A549 (cell line): ENCODE measurements around the gene TRABD. TPM values are rescaled to one million over a fixed set of nuclear protein-coding genes. Genes with fewer than 3 reads are reported as not detected.

Experiments used
- ATAC-seq, 2 experiments: fragments of 200-7000 bp in 1 of 2; fragments of >200 bp in 1 of 2; cut with Nextera tagmentation in 1 of 2; cut with Tn5 transposase in 1 of 2; 3 replicates each; pipeline versions ENCODE4 v1.8.0 to v1.9.1; 2018 to 2020; ENCODE audit warnings: mild to moderate bottlenecking in 1 of 2, moderate library complexity in 1 of 2
- CTCF ChIA-PET: fragments of 300-600 bp; sonication (Branson Sonifier 250); formaldehyde crosslinking; extraction: SDS; loops from one replicate; lab custom pipeline; 2021; ENCODE audit warnings: antibody characterized with exemption, inconsistent platforms; lab: Yijun Ruan, JAX
- POLR2A ChIA-PET: fragments of 350-600 bp; formaldehyde crosslinking; extraction: SDS; loops from one replicate; lab custom pipeline; 2021; ENCODE audit warnings: antibody characterized with exemption, inconsistent platforms; lab: Yijun Ruan, JAX
- DNase-seq, 2 experiments: peaks; one replicate each; pipeline versions ENCODE4 v3.0.0 to v3.0.0-alpha.2; 2011 to 2016; ENCODE audit warnings: low read depth in 1 of 2, low spot score in 1 of 2
- FAIRE-seq: peaks from 2 replicates; lab custom pipeline; 2011; peaks lifted over from hg19 to GRCh38; lab: Jason Lieb, UNC
- H3K27ac ChIP-seq, 2 experiments: fragments of >200 bp; sonication (Bioruptor Twin); formaldehyde crosslinking; 3 replicates each; pipeline ENCODE4 v1.5.1; 2016 to 2017
- H3K4me1 ChIP-seq: fragments of >200 bp; sonication (Bioruptor Twin); formaldehyde crosslinking; 3 replicates; pipeline ENCODE4 v1.6.1; 2016
- H3K4me2 ChIP-seq: fragments of >200 bp; sonication (Bioruptor Twin); formaldehyde crosslinking; 3 replicates; pipeline ENCODE4 v1.6.1; 2016
- H3K4me3 ChIP-seq: fragments of >200 bp; sonication (Bioruptor Twin); formaldehyde crosslinking; 3 replicates; pipeline ENCODE4 v1.5.1; 2016
- H3K9me3 ChIP-seq: fragments of >200 bp; sonication (Bioruptor Twin); formaldehyde crosslinking; 3 replicates; pipeline ENCODE4 v1.6.1; 2016
- CBX8 ChIP-seq: fragments of 200-600 bp; sonication (generic); IDR thresholded peaks from 2 replicates; pipeline ENCODE4 v1.6.1; 2016
- CHD2 ChIP-seq: fragments of 150-350 bp; IDR thresholded peaks from 2 replicates; pipeline ENCODE4 v1.6.1; 2014; ENCODE audit warnings: low read length; ENCODE audit not compliant: partially characterized antibody
- CHD4 ChIP-seq: fragments of 200-600 bp; sonication (generic); IDR thresholded peaks from 2 replicates; pipeline ENCODE4 v1.6.1; 2016; ENCODE audit warnings: antibody characterized with exemption, mild to moderate bottlenecking, borderline replicate concordance
- EHMT2 ChIP-seq: fragments of 200-600 bp; sonication (generic); IDR thresholded peaks from 2 replicates; pipeline ENCODE4 v1.6.1; 2016; ENCODE audit warnings: antibody characterized with exemption, low read depth, mild to moderate bottlenecking, moderate library complexity
- ELK1 ChIP-seq: fragments of 150-350 bp; IDR thresholded peaks from 2 replicates; pipeline ENCODE4 v1.6.1; 2014; ENCODE audit warnings: low read depth, mild to moderate bottlenecking, low read length
- EP300 ChIP-seq, 2 experiments: fragments of >200 bp; sonication (Bioruptor Twin); formaldehyde crosslinking; IDR thresholded peaks; 2 replicates in 1 of 2; 3 replicates in 1 of 2; pipeline ENCODE4 v1.6.1; 2016 to 2017
- FOSB ChIP-seq: fragments of 250-450 bp; sonication (Bioruptor Pico); IDR thresholded peaks from 2 replicates; pipeline ENCODE4 v1.5.0; 2020; ENCODE audit warnings: mild to moderate bottlenecking, moderate library complexity
- FOXS1 ChIP-seq: fragments of 250-450 bp; sonication (Bioruptor Pico); IDR thresholded peaks from 2 replicates; pipeline ENCODE4 v1.5.0; 2020; ENCODE audit warnings: mild to moderate bottlenecking, moderate library complexity
- GATA3 ChIP-seq: IDR thresholded peaks from 2 replicates; pipeline ENCODE4 v1.6.1; 2012; ENCODE audit warnings: borderline replicate concordance
- HDAC2 ChIP-seq: fragments of 200-600 bp; sonication (generic); IDR thresholded peaks from 2 replicates; pipeline ENCODE4 v1.6.1; 2016
- HOXA7 ChIP-seq: fragments of 250-450 bp; sonication (Bioruptor Pico); IDR thresholded peaks from 2 replicates; pipeline ENCODE4 v1.5.0; 2020; ENCODE audit warnings: mild to moderate bottlenecking, moderate library complexity
- JUN ChIP-seq, 2 experiments: fragments of >200 bp; sonication (Bioruptor Twin); formaldehyde crosslinking; IDR thresholded peaks; 2 replicates in 1 of 2; 3 replicates in 1 of 2; pipeline ENCODE4 v1.6.1; 2016 to 2017
- JUNB ChIP-seq: fragments of >200 bp; sonication (Bioruptor Twin); formaldehyde crosslinking; IDR thresholded peaks from 2 replicates; pipeline ENCODE4 v1.6.1; 2016
- MAFK ChIP-seq: fragments of 450-650 bp; IDR thresholded peaks from 2 replicates; pipeline ENCODE4 v1.6.1; 2014; ENCODE audit not compliant: partially characterized antibody
- MAZ ChIP-seq: fragments of 150-350 bp; IDR thresholded peaks from 2 replicates; pipeline ENCODE4 v1.6.1; 2014; ENCODE audit warnings: antibody characterized with exemption, low read depth, low read length, borderline replicate concordance
- MYC ChIP-seq: IDR thresholded peaks from 2 replicates; pipeline ENCODE4 v1.6.1; 2012; ENCODE audit warnings: mild to moderate bottlenecking, inconsistent platforms, low read length, improper control_type of control experiment, borderline replicate concordance
- NFE2L2 ChIP-seq: fragments of 150-350 bp; conservative IDR thresholded peaks from 2 replicates; pipeline ENCODE4 v1.6.1; 2014; ENCODE audit warnings: low read length
- NPAS2 ChIP-seq: fragments of 250-450 bp; sonication (Bioruptor Pico); IDR thresholded peaks from 2 replicates; pipeline ENCODE4 v1.8.0; 2022; ENCODE audit warnings: mild to moderate bottlenecking, moderate library complexity, borderline replicate concordance
- PBX3 ChIP-seq: IDR thresholded peaks from 2 replicates; pipeline ENCODE4 v1.6.1; 2012
- PHF8 ChIP-seq: fragments of 200-600 bp; sonication (generic); IDR thresholded peaks from 2 replicates; pipeline ENCODE4 v1.6.1; 2016; ENCODE audit warnings: low read depth, mild to moderate bottlenecking, antibody characterized with exemption, moderate library complexity, borderline replicate concordance
- POLR2A ChIP-seq: IDR thresholded peaks from 2 replicates; pipeline ENCODE4 v1.6.1; 2012; ENCODE audit warnings: mild to moderate bottlenecking, low read length
- POLR2AphosphoS2 ChIP-seq: conservative IDR thresholded peaks from 2 replicates; pipeline ENCODE4 v1.6.1; 2012; ENCODE audit warnings: low read length, improper control_type of control experiment, inconsistent platforms
- RAD21 ChIP-seq, 2 experiments: fragments of >200 bp in 1 of 2; sonication (Bioruptor Twin) in 1 of 2; formaldehyde crosslinking in 1 of 2; IDR thresholded peaks in 1 of 2; conservative IDR thresholded peaks in 1 of 2; 2 replicates in 1 of 2; 3 replicates in 1 of 2; pipeline ENCODE4 v1.6.1; 2012 to 2018; ENCODE audit warnings: inconsistent platforms in 1 of 2
- REST ChIP-seq: fragments of 200-600 bp; sonication (generic); IDR thresholded peaks from 2 replicates; pipeline ENCODE4 v1.6.1; 2016; ENCODE audit warnings: antibody characterized with exemption, mild to moderate bottlenecking, moderate library complexity
- RFX5 ChIP-seq: fragments of 450-650 bp; IDR thresholded peaks from 2 replicates; pipeline ENCODE4 v1.7.1; 2014; ENCODE audit warnings: antibody characterized with exemption, mild to moderate bottlenecking, moderate library complexity
- RNF2 ChIP-seq: fragments of 200-600 bp; sonication (generic); IDR thresholded peaks from 2 replicates; pipeline ENCODE4 v1.6.1; 2016; ENCODE audit warnings: low read depth, mild to moderate bottlenecking, antibody characterized with exemption, moderate library complexity, borderline replicate concordance
- SMC3 ChIP-seq: fragments of >200 bp; sonication (Bioruptor Twin); formaldehyde crosslinking; IDR thresholded peaks from 3 replicates; pipeline ENCODE4 v1.6.1; 2018; ENCODE audit warnings: inconsistent platforms
- USF2 ChIP-seq: fragments of 450-650 bp; IDR thresholded peaks from 2 replicates; pipeline ENCODE4 v1.6.1; 2014; ENCODE audit warnings: antibody characterized with exemption
- ZFP36 ChIP-seq: fragments of 450-650 bp; IDR thresholded peaks from 2 replicates; pipeline ENCODE4 v1.6.1; 2014; ENCODE audit warnings: borderline replicate concordance; ENCODE audit not compliant: partially characterized antibody
- ZSCAN20 ChIP-seq: fragments of 250-450 bp; sonication (Bioruptor Pico); IDR thresholded peaks from 2 replicates; pipeline ENCODE4 v1.8.0; 2022; ENCODE audit warnings: mild to moderate bottlenecking, moderate library complexity
- WGBS: methylation state at CpG from one replicate; pipeline ENCODE4 v1.1.6; 2017; ENCODE audit errors: missing lambda C conversion rate; 5-methylcytosine and 5-hydroxymethylcytosine counted together
- polyA minus RNA-seq: library from RNA; depleted of rRNA, polyadenylated mRNA; stranded (reverse); fragments of >200 nt; gene quantifications from 2 replicates; pipeline ENCODE4 v1.2.3, GENCODE V29; 2011; rRNA and poly(A)+ RNA removed
- polyA plus RNA-seq, 4 experiments: library from polyadenylated mRNA; depleted of rRNA in 3 of 4; stranded (reverse); fragments of >200 nt; fragmentation: RNase III in 1 of 4; extraction: RNeasy Plus Mini Kit Qiagen cat#74134 plus additional on column Dnase treatment in 1 of 4; gene quantifications; 2 replicates in 3 of 4; 3 replicates in 1 of 4; pipeline ENCODE4 v1.2.3, GENCODE V29; 2011 to 2017

TRABD gene
- polyA plus RNA-seq (2011; rRNA removed) (13.4 and 14.8 TPM in 2 replicates), polyA plus RNA-seq (2017; fragmentation: RNase III; extraction: RNeasy Plus Mini Kit Qiagen cat#74134 plus additional on column Dnase treatment) (28.2 to 30.9 TPM (median 30.4 TPM) in 3 replicates), polyA minus RNA-seq (6.0 and 16.5 TPM in 2 replicates)
- polyA plus RNA-seq (2012; cell fraction: cytosol; rRNA removed): 72.4 and 81.9 TPM in 2 replicates
- polyA plus RNA-seq (2012; cell fraction: nucleus; rRNA removed): 220 and 320 TPM in 2 replicates

- Histone ChIP-seq H3K4me3 (peak within 1 kb of the TSS; percentile 83), H3K4me1 (peaks cover 28% of the 10 kb centered on the region), H3K4me2 (peak within 1 kb of the TSS; percentile 97), H3K9me3 (no peaks in the 10 kb centered on the region), H3K27ac (peak within 1 kb of the TSS; percentile 84 to 99)
- WGBS: 55% methylated on average over 14 of the region's 90 CpGs
- no peak for FAIRE-seq
- CTCF ChIA-PET: interaction anchor here (1.2 kb wide), 1 partner anchor 192 kb away, joined by 3 read pairs; no protein-coding TSS in a partner anchor
- POLR2A ChIA-PET: no interaction called here
- ATAC-seq: peak; percentile 42 to 56; a peak in 5 of 6 replicates
- peak; percentile 48 to 84 for DNase-seq
- TF ChIP-seq RAD21 (conservative IDR thresholded peaks at IDR 0.05 in 1 of 2, IDR thresholded peaks at IDR 0.05 in 1 of 2) (no peak), FOXS1 (no peak), CBX8 (no peak), CHD4 (peak; percentile 67; the same call in 1 of the 2 replicates), HDAC2 (no peak), MAFK (no peak), JUNB (no peak), ELK1 (no peak), MYC (no peak), FOSB (no peak), JUN (IDR thresholded peaks at IDR 0.05) (peak in 1 of 2 experiments; percentile 16; a peak in 1 of 5 replicates), PBX3 (no peak), NFE2L2 (no peak), EHMT2 (no peak), HOXA7 (no peak), CHD2 (no peak), RFX5 (no peak), ZSCAN20 (CRISPR knock-in tag) (no peak), USF2 (no peak), NPAS2 (no peak), POLR2A (peak; percentile 58)
These were observed at the start of gene TRABD for GRCh38 chr22:50185375-50186087. TSS of gene TRABD (plus strand) at chr22:50185913. CDS start at chr22:50193061, 7,148 bp downstream.

GRCh38 chr22:50136581-50137015 lies 49.1 kb upstream of the TRABD start:
- CTCF ChIA-PET: interaction anchor here (4.0 kb wide), 1 partner anchor 12 kb away, joined by 14 read pairs; no protein-coding TSS in a partner anchor
- peaks cover 10% of the 10 kb centered on the region; the same call in 1 of the 3 replicates for H3K4me1 ChIP-seq
- WGBS: 69% methylated on average over 5 of the region's 5 CpGs
- FAIRE-seq: no peak
- H3K27ac ChIP-seq: no peak overlapping the region
- POLR2A ChIA-PET: no interaction called here
- H3K4me3 ChIP-seq: no peak overlapping the region
- no peak for ATAC-seq
- DNase-seq: no peak
- H3K4me2 ChIP-seq: no peak overlapping the region
- no peaks in the 10 kb centered on the region for H3K9me3 ChIP-seq
- TF ChIP-seq RFX5 (no peak), RNF2 (no peak), CHD2 (no peak), POLR2AphosphoS2 (no peak), MYC (no peak), EHMT2 (no peak), ZFP36 (no peak), PHF8 (no peak), MAZ (no peak), SMC3 (no peak), EP300 (IDR thresholded peaks at IDR 0.05) (no peak), REST (no peak), CBX8 (no peak), NFE2L2 (no peak), GATA3 (no peak)
